Right lung (tissue), 10 donors: ENCODE results near the gene PADI4. TPM values are rescaled to one million over a fixed set of nuclear protein-coding genes. Genes with fewer than 3 reads are reported as not detected.

Source experiments
- DNase-seq, 2 donors: peaks; one replicate each; pipeline ENCODE4 v3.0.0-alpha.2; 2013
- long read RNA-seq, 8 donors: transcript quantifications; one replicate each; lab custom pipeline, GENCODE V29; 2026
- polyA plus RNA-seq, 5 donors: library from polyadenylated mRNA; unstranded; fragments of 120-200 nt; gene quantifications; one replicate each; pipeline versions ENCODE4 v1.2.1 to v1.2.3, GENCODE V29; 2013; ENCODE audit warnings: inconsistent platforms in 1 of 5, low replicate concordance in 1 of 5; ENCODE audit not compliant: insufficient read length in 5 of 5, insufficient read depth in 1 of 5

Gene PADI4, protein sequence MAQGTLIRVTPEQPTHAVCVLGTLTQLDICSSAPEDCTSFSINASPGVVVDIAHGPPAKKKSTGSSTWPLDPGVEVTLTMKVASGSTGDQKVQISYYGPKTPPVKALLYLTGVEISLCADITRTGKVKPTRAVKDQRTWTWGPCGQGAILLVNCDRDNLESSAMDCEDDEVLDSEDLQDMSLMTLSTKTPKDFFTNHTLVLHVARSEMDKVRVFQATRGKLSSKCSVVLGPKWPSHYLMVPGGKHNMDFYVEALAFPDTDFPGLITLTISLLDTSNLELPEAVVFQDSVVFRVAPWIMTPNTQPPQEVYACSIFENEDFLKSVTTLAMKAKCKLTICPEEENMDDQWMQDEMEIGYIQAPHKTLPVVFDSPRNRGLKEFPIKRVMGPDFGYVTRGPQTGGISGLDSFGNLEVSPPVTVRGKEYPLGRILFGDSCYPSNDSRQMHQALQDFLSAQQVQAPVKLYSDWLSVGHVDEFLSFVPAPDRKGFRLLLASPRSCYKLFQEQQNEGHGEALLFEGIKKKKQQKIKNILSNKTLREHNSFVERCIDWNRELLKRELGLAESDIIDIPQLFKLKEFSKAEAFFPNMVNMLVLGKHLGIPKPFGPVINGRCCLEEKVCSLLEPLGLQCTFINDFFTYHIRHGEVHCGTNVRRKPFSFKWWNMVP
- 1 to 10 TPM; 1.0 to 3.3 (median 1.4) TPM for polyA plus RNA-seq
- long read RNA-seq, donor 1: 0 reads
- long read RNA-seq, donor 2, partial matches to known transcripts: 0 of 1 reads
- long read RNA-seq, donor 2, other reads (novel, unspliced or antisense): 0 of 1 reads
- long read RNA-seq, donor 3: 0 reads
- long read RNA-seq, donor 4: 0 reads
- long read RNA-seq, donor 5: 0 reads
- long read RNA-seq, donor 6: 0 reads
- long read RNA-seq, donor 7: 0 reads
- long read RNA-seq, donor 8: 0 reads

DNA sequence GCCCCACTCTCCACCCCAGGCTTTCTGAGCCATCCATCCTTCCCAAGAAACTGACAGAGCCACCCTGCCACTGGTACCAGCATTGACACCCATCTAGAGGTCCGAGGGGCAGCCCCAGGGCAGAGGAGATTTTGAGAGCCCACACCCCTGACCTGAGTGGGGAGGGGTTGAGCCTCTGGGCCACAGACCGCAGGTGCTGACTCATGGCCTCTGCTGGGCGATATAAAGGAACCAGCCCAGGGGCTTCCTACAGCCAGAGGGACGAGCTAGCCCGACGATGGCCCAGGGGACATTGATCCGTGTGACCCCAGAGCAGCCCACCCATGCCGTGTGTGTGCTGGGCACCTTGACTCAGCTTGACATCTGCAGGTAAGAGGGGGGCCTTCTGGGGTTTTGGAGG, at the start of gene PADI4:
Gene PADI4 (plus strand): TSS at position 252 of the 400 bp plus-strand sequence. CDS start 26 bp downstream, at position 278.
- no peak for DNase-seq

DNA sequence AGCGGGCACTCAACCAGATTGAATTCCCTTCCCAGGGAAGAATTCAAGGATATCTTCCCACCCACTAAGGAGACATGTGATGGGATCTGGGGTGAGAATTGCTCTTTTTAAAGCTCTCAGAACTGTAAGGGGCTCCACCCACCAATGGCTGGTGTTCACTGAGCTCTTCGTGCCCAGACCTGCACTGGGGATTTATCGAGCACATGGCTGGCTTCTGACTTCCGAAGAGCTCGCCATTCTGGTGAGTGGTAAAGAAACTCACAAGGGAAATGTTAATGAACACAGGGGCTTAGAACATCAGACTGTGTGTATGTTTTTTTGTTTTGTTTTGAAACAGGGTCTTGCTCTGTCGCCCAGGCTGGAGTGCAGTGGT, 49.3 kb upstream of the PADI4 start:
- no peak for DNase-seq

DNA sequence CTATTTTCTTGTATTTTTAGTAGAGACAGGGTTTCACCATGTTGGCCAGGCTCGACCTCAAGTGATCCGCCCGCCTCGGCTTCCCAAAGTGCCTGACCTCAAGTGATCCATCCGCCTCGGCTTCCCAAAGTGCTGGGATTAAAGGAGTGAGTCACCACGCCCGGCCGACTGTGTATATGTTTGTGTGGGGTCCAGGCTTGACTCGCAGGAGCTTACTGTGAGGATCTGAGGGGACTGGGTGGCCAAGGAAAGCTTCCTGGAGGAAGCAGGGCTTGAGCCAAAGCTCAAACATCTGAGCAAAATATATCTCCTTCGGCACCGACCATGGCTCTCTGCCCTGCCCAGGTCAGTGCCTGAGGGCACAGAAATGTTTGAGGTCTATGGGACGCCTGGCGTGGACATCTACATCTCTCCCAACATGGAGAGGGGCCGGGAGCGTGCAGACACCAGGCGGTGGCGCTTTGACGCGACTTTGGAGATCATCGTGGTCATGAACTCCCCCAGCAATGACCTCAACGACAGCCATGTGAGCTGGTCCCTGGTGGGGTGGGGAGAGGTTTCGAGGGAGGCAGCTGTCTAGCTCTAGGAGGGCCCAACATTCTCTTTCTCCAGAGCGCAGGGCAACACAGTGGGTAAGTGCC, 48.6 kb upstream of the PADI4 start:
- no peak for DNase-seq

DNA sequence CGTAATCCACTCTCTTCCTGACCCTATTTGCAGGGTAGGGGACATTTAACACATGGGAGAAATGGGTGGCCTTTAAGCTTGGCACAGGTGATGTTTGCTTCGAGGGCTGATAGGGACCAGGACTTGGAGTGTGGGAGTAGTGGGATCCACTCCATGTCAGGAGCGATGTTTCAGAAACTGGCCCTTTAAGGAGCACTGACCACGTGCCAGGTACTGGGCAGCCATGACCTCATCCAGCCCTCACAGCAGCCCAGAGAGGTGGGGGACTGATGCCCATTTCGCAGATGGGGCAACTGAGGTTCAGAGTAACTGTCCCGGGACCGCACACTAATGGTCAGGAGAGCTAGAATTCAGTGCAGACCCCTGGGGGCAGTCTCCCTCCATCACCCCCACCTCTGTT, 47.7 kb upstream of the PADI4 start:
- no peak for DNase-seq

DNA sequence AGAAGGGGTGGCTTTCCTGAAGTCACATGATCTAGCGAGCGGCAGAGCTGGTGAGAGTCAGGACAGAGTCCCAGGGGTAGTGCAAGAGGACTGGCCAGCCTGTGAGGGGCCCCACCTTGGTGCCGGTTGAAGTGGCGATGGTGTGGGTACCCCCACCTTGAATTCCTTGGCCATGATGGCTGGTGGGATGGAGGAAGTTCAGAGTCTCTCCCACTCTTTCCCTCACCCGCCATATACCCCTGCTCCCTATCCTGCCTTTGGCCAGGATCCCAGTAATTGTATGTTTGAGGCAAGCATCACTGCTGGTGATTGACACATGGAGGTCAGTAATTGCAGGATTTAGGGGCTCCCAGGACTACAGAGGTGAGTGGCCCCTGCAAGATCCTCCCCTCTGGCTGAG, 47.3 kb upstream of the PADI4 start:
- no peak for DNase-seq

DNA sequence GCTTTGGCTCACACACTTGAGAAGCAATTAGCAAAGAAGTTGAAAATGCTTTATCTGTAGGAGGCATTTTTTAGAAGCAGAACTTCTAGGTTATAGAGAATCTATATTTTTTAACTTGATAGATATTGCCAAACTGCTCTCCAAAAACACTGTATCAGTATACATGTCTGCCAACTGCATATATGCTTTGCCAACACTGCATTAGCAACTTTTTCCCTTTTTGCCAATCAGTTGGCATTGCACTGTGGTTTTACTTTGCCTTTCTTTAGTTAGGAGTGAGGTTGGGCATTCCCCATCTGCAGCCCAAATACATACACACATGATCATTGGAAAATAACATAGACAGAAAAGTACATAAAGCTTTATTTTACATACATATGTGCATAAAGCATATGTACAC, 44.1 kb upstream of the PADI4 start:
- no peak for DNase-seq

DNA sequence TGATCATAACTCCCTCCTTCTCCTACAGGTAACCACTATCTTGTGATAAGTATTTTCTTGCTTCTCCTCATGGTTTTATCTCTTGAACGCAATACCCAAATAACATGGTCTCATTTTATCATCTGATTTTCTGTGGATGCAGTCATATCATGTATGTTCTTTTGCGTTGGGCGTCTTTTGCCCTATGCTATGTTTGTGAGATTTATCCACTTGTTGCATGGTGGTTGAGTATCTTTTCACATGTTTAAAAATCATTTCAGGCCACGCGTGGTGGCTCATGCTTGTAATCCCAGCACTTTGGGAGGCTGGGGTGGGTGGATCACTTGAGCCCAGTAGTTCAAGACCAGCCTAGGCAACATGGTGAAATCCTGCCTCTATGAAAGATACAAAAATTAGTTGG, 43.5 kb upstream of the PADI4 start:
- no peak for DNase-seq

DNA sequence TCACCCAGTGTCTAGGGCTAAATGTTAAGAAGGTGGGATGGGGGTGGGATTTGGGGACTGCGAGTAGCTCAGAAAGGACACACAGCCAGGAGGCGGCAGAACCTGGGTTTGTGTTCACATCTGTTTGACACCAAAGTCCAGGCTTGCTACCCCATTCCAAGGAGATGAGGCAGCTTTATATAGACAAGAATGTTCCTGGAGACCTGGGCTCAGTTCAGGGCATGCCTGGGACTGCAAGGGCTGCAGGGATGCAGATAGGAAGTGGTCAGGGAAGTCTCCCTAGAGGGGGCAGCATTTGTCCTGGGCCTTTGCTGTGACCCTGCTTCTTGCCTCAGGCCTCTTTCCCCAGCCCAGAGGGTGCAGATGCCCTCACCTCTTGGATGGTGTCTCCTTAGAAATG, 42.8 kb upstream of the PADI4 start:
- no peak for DNase-seq

DNA sequence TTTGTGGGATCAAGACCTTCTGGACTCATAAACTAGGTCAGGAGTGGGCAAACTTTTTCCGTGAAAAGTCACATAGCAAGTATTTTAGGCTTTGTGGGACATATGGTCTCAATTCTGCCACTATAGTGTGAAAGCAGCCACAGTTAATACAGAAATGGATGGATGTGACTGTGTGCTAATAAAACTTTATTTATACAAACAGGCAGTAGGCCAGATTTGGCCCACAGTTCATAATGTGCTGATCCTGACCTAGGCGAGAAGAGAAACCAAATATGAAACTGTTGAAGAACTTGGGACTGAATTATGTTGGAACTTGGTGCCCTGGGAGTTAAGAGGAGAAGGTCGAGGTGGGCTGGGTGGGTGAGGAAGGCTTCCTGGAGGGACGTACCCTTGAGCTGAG, 42.0 kb upstream of the PADI4 start:
- DNase-seq: no peak

DNA sequence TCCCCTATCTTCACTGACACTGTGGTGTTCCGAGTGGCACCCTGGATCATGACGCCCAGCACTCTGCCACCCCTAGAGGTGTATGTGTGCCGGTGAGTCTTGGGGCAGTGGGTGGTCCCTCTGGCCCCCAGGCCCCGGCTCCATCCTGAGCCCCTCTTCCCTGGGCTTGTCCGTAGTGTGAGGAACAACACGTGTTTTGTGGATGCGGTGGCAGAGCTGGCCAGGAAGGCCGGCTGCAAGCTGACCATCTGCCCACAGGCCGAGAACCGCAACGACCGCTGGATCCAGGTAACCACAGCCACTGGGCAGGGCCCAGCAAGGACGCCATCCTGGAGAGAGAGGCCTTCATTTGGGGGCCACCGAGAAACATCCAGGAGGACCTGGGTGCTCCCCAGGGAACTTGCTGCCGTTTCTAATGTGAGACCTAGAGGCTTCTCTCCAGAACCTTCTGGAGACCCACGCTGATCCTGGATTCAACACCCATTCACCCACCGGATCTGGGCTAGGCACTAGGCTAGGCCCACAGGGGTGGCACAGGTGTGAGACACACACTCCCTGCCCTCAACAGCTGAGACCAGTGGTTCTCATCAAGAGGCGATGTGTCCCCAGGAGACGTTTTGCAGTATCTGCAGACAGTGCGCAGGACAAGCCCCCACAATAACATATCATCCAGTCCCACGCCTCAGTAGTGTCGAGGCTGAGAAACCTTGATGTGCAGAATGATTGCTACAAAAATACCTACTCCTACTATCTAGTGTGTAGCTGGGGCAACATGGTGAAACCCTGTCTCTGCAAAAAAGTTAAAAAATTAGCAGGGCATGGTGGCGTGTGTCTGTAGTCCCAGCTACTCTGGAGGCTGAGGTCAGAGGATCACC, 36.9 kb upstream of the PADI4 start:
- DNase-seq: no peak

DNA sequence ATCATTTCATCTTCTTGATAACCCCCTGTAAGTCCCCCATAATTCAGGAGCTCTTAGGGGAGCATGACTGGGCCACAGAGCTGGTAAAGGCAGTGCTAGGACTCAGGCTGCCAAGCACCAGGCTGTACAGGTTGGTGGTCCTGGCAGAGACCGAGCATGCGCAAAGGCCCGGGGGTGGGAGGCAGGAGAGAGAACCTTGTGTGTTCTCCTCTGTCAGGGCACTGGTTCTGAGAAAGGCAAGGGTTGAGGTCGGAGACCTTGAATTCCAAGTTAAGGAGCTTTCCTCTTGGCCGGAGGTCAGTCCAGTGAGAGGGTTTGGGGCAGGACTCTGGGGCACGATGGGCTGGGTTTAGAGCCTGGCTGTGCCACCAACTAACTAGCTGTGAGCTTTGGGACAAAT, 35.9 kb upstream of the PADI4 start:
- no peak for DNase-seq

DNA sequence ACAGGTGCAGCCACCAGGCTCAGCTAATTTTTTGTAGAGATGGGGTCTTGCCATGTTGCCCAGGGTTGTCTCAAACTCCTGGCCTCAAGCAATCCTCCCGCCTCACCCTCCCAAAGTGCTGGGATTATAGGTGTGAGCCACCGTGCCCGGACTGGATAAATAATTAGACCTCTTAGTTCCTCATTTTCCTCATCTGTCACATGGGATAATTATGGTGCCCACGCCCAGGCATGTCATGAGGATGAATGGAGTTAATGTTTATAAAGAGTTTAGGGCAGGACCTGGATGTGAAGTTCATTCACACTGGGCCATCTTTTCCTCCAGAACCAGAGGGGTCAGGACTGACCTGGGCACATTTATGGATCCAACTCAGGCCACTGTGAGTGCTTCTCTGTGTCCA, 35.4 kb upstream of the PADI4 start:
- no peak for DNase-seq

DNA sequence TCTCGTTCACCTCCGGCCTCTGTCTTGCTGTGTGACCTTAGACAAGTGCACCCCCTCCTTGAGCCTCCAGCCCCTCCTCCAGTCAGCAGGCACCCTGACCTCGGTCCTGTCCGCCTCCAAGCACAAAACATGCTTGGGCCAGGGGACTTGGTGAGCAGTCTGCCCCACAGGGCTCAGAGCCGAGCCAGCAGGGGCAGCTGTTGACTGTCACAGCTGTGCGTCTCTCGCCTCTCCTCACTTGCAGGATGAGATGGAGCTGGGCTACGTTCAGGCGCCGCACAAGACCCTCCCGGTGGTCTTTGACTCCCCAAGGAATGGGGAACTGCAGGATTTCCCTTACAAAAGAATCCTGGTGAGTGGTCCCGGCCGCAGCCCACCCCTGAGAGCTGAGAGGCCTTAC, 34.9 kb upstream of the PADI4 start:
- DNase-seq: no peak

DNA sequence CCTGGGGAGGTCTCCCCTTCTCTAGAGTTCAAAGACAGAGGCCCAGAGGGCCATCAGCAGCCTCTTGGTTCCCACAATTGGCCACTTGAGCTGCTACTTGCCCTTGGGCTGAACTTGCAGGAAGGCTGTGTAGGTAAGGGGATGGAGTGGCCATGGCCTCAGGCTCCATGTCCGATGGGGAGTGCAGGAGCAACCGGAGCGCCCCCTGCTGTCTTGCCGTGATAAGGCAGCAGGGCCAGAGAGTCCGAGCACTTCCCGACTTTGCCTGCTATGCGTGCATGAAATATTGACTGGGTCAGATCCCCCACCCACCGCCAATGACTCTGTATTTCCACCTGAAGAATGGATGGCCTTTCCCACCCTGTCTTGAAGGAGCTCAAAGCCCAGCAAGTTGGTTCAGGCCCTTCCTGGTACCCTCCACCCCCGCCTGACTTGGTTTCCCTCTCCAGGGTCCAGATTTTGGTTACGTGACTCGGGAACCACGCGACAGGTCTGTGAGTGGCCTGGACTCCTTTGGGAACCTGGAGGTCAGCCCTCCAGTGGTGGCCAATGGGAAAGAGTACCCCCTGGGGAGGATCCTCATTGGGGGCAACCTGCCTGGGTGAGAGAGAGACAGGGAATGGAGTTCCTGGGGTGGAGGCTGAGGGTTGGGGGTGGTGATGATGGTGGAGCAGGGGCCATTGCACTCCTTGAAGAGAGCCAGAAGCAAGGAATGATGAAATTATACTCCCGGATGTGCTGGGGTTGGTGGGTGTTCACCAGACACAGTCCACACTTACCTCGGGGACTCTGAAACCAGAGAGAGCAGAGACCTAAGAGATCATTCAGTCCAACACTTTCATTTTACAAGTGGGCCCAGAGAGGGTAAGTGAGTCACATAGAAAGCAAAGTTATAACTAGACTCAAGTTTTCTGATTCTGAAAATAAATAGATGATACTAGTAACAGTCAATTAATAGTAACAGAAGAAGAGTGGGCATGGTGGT, 33.5 kb upstream of the PADI4 start:
- DNase-seq: peak in 1 of 2 donors; percentile 8

DNA sequence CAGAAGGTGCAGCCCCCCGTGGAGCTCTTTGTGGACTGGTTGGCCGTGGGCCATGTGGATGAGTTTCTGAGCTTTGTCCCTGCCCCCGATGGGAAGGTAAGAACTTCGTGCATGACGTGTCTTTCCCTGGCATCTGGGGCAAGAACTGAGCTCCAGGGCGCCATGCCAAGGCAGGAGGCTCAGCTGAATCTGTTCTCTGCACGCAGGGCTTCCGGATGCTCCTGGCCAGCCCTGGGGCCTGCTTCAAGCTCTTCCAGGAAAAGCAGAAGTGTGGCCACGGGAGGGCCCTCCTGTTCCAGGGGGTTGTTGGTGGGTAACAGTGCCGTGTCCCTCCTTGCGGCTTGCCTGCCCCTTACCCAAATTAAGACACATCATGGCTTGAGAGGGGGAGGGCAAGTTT, 31.4 kb upstream of the PADI4 start:
- DNase-seq: no peak

DNA sequence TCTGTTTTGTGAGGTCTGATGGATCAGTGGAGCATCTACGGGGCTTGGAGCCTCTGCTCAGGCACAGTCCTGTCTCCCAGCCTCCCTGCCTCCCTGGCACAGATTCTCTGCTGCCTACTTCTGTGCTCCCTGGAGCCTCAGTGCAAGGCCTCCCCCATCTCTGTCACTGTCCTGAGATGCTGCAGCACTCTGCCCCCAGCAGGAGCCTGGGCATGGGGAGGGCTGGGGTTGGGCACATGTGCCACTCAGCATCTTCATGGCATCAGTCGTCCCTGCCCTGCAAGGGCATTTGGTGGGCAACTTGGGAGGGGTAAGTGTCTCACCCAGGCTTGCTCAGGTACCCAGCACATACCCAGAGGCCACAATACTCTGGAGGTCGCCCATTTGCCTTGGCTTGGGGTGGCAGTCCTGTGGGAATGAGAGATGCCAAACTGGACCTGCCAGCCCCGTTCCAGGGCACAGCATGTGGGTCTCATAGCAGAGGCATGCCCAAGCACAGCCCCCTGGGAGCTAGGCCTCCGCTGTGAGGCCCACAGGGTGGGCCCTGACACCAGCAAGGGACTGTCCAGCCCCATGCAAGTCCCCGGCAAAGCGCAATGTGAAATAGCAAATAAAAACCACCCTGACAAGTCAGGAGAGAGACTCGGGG, 30.4 kb upstream of the PADI4 start:
- no peak for DNase-seq

DNA sequence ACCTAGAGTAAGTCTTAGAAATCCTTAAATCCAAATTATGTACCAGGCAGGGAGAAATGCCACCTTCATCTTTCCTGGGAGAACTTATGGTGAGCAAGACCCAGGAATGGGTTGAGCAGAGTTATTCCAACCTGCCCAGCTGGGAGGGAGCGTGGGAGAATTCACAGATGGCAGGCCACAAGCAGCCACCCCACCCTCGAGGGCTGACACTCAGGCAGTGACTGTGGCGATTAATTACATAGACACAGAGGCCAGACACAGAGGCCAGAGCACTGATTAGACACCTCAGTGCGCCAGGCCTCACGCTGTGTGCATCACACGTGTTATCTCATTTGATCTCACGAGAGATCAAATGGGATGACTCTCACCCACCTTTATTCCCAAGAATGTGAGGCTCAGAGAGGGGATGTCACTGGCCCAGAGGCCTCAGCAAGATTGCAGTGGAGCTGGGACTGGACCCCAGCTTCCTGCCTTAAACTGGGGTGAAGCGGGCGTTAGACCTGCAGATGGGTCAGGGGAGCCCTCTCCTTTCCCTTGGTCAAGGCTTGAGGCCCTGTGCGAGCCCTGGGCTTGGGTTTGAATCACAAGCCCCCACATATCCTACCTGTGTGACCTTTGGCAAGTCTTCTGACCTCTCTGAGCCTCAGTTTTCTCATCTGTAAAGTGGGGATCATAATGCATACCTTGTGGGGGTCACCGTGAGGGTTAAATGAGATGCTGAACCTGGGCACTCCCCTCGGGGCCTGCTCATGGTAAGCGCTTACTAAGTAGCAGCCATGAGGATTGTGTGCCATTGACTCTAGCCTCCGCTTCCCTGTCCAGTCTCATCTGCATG, 28.8 kb upstream of the PADI4 start:
- no peak for DNase-seq

DNA sequence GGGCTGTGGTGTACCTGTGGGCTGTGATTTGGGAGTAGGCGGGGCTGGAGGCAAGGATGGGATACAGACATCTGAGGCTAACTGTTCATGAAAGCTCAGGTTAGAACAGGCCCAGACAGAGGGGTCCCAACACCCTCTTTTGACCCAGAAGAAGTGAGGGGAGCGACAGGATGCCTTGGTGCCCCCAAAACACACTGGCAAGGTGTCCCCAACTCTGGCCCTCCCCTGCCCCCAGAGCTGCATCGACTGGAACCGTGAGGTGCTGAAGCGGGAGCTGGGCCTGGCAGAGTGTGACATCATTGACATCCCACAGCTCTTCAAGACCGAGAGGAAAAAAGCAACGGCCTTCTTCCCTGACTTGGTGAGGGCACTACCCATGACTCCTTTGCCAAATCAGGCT, 27.6 kb upstream of the PADI4 start:
- DNase-seq: no peak

DNA sequence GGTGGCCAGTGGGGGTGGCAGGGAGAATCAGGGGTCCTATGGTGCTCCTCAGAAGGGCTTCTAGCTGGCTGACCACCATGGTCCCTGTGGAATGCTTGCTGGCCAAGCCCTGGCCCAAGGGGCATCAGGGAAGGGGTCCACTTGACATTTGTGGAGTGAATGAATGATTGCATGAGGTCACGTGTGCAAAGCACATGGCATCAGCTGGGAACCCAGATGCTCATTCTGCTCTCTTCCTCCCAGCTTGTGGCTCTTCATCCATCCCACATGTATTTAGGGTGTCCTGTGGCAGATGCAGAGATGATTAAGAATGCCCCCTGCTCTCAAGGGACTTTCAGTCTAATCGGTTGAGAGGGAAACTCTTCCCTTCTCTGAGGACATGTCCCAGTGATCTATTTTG, 27.1 kb upstream of the PADI4 start:
- DNase-seq: no peak
